Lower leg skin (tissue), 3 donors: ENCODE data around the gene SGMS2.

Experiments used
- POLR2A ChIP-seq, 2 donors: fragments of 450-650 bp; IDR thresholded peaks; one replicate each; pipeline ENCODE4 v1.6.1; 2016 to 2017; ENCODE audit warnings: antibody characterized with exemption in 2 of 2, mild to moderate bottlenecking in 1 of 2, moderate library complexity in 1 of 2
- TF ChIP-seq, protein P1 (sequence below), 3 donors: fragments of 450-650 bp; IDR thresholded peaks; one replicate each; pipeline ENCODE4 v1.5.1; 2016; ENCODE audit warnings: antibody characterized with exemption in 3 of 3, mild to moderate bottlenecking in 3 of 3, moderate library complexity in 2 of 3

DNA sequence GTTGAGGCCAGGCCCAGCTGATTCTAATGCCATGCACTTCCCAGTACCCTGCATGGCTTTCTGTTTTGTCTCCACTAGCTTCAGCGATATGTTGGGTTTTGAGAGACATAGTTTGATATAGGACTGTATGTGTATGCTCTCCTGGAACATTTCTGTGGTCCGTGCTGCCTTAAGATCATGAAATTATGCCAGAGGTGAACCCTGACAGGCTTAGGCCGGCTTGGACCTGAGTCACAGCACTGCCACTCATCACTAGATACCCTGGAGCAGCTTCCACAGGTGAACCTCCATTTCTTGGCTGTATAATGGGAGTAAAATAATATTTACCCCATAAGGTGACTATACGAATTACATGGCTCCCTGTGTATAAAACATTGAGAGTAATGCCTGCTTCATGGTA, 6.4 kb downstream of the SGMS2 start:
- no peak for TF ChIP-seq POLR2A (IDR thresholded peaks at IDR 0.05)
- TF ChIP-seq, protein P1, sequence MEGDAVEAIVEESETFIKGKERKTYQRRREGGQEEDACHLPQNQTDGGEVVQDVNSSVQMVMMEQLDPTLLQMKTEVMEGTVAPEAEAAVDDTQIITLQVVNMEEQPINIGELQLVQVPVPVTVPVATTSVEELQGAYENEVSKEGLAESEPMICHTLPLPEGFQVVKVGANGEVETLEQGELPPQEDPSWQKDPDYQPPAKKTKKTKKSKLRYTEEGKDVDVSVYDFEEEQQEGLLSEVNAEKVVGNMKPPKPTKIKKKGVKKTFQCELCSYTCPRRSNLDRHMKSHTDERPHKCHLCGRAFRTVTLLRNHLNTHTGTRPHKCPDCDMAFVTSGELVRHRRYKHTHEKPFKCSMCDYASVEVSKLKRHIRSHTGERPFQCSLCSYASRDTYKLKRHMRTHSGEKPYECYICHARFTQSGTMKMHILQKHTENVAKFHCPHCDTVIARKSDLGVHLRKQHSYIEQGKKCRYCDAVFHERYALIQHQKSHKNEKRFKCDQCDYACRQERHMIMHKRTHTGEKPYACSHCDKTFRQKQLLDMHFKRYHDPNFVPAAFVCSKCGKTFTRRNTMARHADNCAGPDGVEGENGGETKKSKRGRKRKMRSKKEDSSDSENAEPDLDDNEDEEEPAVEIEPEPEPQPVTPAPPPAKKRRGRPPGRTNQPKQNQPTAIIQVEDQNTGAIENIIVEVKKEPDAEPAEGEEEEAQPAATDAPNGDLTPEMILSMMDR (IDR thresholded peaks at IDR 0.05): no peak
